Endothelial cell of umbilical vein (primary cell): Measurements from ENCODE around the gene SLC16A2. TPM values are rescaled to one million over a fixed set of nuclear protein-coding genes. Genes with fewer than 3 reads are reported as not detected.

Experiments
- BruUV-seq: library from RNA; stranded (reverse); fragments of 400-500 nt; replicated peaks from 2 replicates; lab custom pipeline; 2021; lab: Mats Ljungman, UMichigan
- CTCF ChIA-PET: fragments of 300-600, 350-600 bp; sonication (Branson Sonifier 250); formaldehyde crosslinking; loops from one replicate; lab custom pipeline; 2021; ENCODE audit warnings: antibody characterized with exemption, inconsistent platforms; lab: Charles Lee
- POLR2A ChIA-PET: fragments of 300-600, 350-600 bp; sonication (Branson Sonifier 250); formaldehyde crosslinking; loops from one replicate; lab custom pipeline; 2021; ENCODE audit warnings: antibody characterized with exemption, inconsistent platforms; lab: Charles Lee
- DNase-seq: peaks from one replicate; pipeline ENCODE4 v3.0.0-alpha.2; 2011; ENCODE audit warnings: low read depth, low spot score
- FAIRE-seq: peaks from 2 replicates; lab custom pipeline; 2011; peaks lifted over from hg19 to GRCh38; lab: Jason Lieb, UNC
- H2AFZ ChIP-seq: 2 replicates; pipeline ENCODE4 v1.6.0; 2012; ENCODE audit warnings: low read depth, low read length, control low read depth, inconsistent platforms
- H3K27ac ChIP-seq: 2 replicates; pipeline ENCODE4 v1.5.1; 2011; ENCODE audit warnings: low read depth, mild to moderate bottlenecking, control low read depth, low read length, moderate library complexity; ENCODE audit not compliant: insufficient read depth
- H3K27me3 ChIP-seq, 2 experiments: 2 replicates each; pipeline versions ENCODE4 v1.6.0 to v1.6.1; 2011; ENCODE audit warnings: low read length in 2 of 2, mixed read lengths in 1 of 2; ENCODE audit not compliant: control insufficient read depth in 2 of 2, insufficient read depth in 2 of 2
- H3K36me3 ChIP-seq, 2 experiments: 2 replicates in 1 of 2; 3 replicates in 1 of 2; pipeline ENCODE4 v1.5.1; 2011; ENCODE audit warnings: low read length in 2 of 2, mild to moderate bottlenecking in 1 of 2, moderate library complexity in 1 of 2; ENCODE audit not compliant: control insufficient read depth in 2 of 2, insufficient read depth in 2 of 2; ENCODE audit errors: extremely low read depth in 1 of 2
- H3K4me1 ChIP-seq: 3 replicates; pipeline ENCODE4 v1.5.1; 2011; ENCODE audit warnings: mild to moderate bottlenecking, low read length; ENCODE audit not compliant: control insufficient read depth, insufficient read depth; ENCODE audit errors: extremely low read depth
- H3K4me2 ChIP-seq: 2 replicates; pipeline ENCODE4 v1.6.1; 2011; ENCODE audit warnings: low read length, control low read depth, mixed read lengths; ENCODE audit not compliant: insufficient read depth
- H3K4me3 ChIP-seq, 3 experiments: fragments of 200-600 bp in 1 of 3; sonication (generic), shearing (Covaris generic) in 1 of 3; replicated peaks in 1 of 3; 2 replicates each; pipeline ENCODE4 v1.5.1; 2011 to 2016; ENCODE audit warnings: control low read depth in 3 of 3, low read length in 3 of 3, mild to moderate bottlenecking in 2 of 3, inconsistent platforms in 1 of 3, low read depth in 1 of 3, moderate library complexity in 1 of 3; ENCODE audit not compliant: insufficient read depth in 1 of 3
- H3K79me2 ChIP-seq: 2 replicates; pipeline ENCODE4 v1.6.0; 2012; ENCODE audit warnings: low read length, inconsistent platforms; ENCODE audit not compliant: control insufficient read depth, insufficient read depth
- H3K9ac ChIP-seq: replicated peaks from 2 replicates; pipeline ENCODE3; 2011; ENCODE audit warnings: low read length, control low read depth; ENCODE audit not compliant: insufficient read depth; ENCODE audit errors: extremely low read depth
- H3K9me1 ChIP-seq: replicated peaks from 3 replicates; pipeline ENCODE4 v1.6.0; 2011; ENCODE audit warnings: mild to moderate bottlenecking, low read length; ENCODE audit not compliant: control insufficient read depth, insufficient read depth; ENCODE audit errors: extremely low read depth
- H3K9me3 ChIP-seq: replicated peaks from 2 replicates; pipeline ENCODE4 v1.5.1; 2012; ENCODE audit warnings: low read length, inconsistent platforms; ENCODE audit not compliant: control insufficient read depth, insufficient read depth
- H4K20me1 ChIP-seq: replicated peaks from 2 replicates; pipeline ENCODE3; 2011; ENCODE audit warnings: mild to moderate bottlenecking, low read length; ENCODE audit not compliant: control insufficient read depth, insufficient read depth; ENCODE audit errors: extremely low read depth
- EZH2 ChIP-seq: IDR thresholded peaks from 2 replicates; pipeline ENCODE4 v1.6.1; 2012; ENCODE audit warnings: borderline replicate concordance, low read depth, mild to moderate bottlenecking, moderate library complexity, low read length, inconsistent platforms; ENCODE audit not compliant: severe bottlenecking
- FOS ChIP-seq: IDR thresholded peaks from 2 replicates; pipeline ENCODE4 v1.6.1; 2011; ENCODE audit warnings: mild to moderate bottlenecking, low read length, moderate library complexity, borderline replicate concordance; ENCODE audit not compliant: insufficient read depth
- GATA2 ChIP-seq: IDR thresholded peaks from 2 replicates; pipeline ENCODE4 v1.7.0; 2011; ENCODE audit warnings: low read depth, mild to moderate bottlenecking, moderate library complexity, mixed read lengths, low read length; ENCODE audit not compliant: insufficient read length, insufficient read depth
- JUN ChIP-seq: IDR thresholded peaks from 2 replicates; pipeline ENCODE4 v1.6.1; 2011; ENCODE audit warnings: borderline replicate concordance, low read depth; ENCODE audit not compliant: insufficient read length, insufficient read depth
- MYC ChIP-seq: IDR thresholded peaks from one replicate; pipeline ENCODE4 v1.6.1; 2011; ENCODE audit warnings: mild to moderate bottlenecking, low read depth, low read length
- POLR2A ChIP-seq: IDR thresholded peaks from 2 replicates; pipeline ENCODE4 v1.6.1; 2012; ENCODE audit warnings: low read depth, mild to moderate bottlenecking, control low read depth, low read length
- POLR2AphosphoS5 ChIP-seq: IDR thresholded peaks from 2 replicates; pipeline ENCODE4 v1.6.1; 2012; ENCODE audit warnings: low read depth, mild to moderate bottlenecking, control low read depth, low read length, moderate library complexity; ENCODE audit not compliant: insufficient read depth
- dilution Hi-C: fragments of 300-500 bp; cut with MboI; formaldehyde crosslinking; loops from one replicate; pipeline ENCODE4 v1.15.0; 2019; ENCODE audit warnings: low sequenced_read_pairs; ENCODE audit not compliant: extremely low pct_ligation_motif_present
- intact Hi-C: fragments of 100-400 bp; cut with micrococcal nuclease; formaldehyde crosslinking; loops from one replicate; pipeline ENCODE4 v1.10.0; 2022
- polyA plus RNA-seq, 4 experiments: library from polyadenylated mRNA; depleted of rRNA in 3 of 4; stranded (reverse) in 3 of 4; unstranded in 1 of 4; fragments of >200 nt; gene quantifications; 2 replicates each; pipeline versions ENCODE4 v1.2.1 to v1.2.3, GENCODE V29; 2011 to 2012; ENCODE audit warnings: missing spikeins in 1 of 4
- total RNA-seq: library from RNA; stranded (reverse); gene quantifications from 2 replicates; pipeline ENCODE4 v1.2.3, GENCODE V29; 2021
- TF ChIP-seq, protein P1 (sequence below), 2 donors: IDR thresholded peaks; 1 replicate in 1 of 2; 2 replicates in 1 of 2; pipeline ENCODE4 v1.5.1; 2011; ENCODE audit warnings: low read length in 2 of 2, mild to moderate bottlenecking in 2 of 2, moderate library complexity in 2 of 2, control low read depth in 1 of 2, inconsistent platforms in 1 of 2, low read depth in 1 of 2; ENCODE audit not compliant: insufficient read depth in 1 of 2; ENCODE audit errors: extremely low read depth in 1 of 2
- TF ChIP-seq, protein P2 (sequence below): IDR thresholded peaks from 2 replicates; pipeline ENCODE4 v1.6.1; 2011; ENCODE audit not compliant: insufficient read depth, insufficient read length

SLC16A2 gene
- total and polyA plus RNA-seq, 2 donors (not counting 3 experiments of a cell fraction or from before 2014, with no cell fraction given) = 3.1 to 3.6 TPM

DNA sequence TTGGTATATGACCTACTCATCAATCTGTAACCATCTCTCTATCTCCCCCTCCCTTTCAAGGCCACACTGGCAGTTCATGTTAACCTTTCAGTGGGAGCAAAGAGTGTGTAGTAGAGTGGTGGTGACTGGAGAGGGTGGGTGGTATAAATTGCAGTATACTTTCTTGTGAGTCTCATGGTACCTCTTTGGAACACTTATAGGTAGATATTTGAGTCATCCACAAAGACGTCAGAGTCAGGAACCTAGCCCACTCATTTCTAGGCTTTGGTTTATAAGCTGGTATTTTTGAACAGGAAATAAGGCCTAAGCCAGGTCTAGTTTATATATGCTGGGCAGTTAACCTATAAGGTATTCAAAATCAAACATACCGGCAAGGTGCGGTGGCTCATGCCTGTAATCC is 156.8 kb downstream of the SLC16A2 start:
- DNase-seq (no peak), FAIRE-seq (no peak)
- no peaks in the 10 kb centered on the region for H3K27me3 ChIP-seq
- H3K36me3 ChIP-seq = no peaks in the 10 kb centered on the region
- H3K9me3 ChIP-seq = no peaks in the 10 kb centered on the region
- H3K4me1 ChIP-seq = no peaks in the 10 kb centered on the region
- CTCF ChIA-PET = no interaction called here
- H3K27ac ChIP-seq = no peak overlapping the region
- no peaks in the 10 kb centered on the region for H3K79me2 ChIP-seq
- no TSS peak for BruUV-seq
- intact Hi-C loops (no loop called here), dilution Hi-C loops (no loop called here)
- POLR2A ChIA-PET = no interaction called here
- no peak overlapping the region for H3K4me3 ChIP-seq
- no peak overlapping the region for H2AFZ ChIP-seq
- no peaks in the 10 kb centered on the region for H3K9me1 ChIP-seq
- H4K20me1 ChIP-seq = no peaks in the 10 kb centered on the region
- no peak overlapping the region for H3K9ac ChIP-seq
- H3K4me2 ChIP-seq = no peak overlapping the region
- TF ChIP-seq FOS (no peak), POLR2A (no peak), GATA2 (no peak), JUN (no peak), POLR2AphosphoS5 (no peak), MYC (no peak), EZH2 (no peak)
- TF ChIP-seq, protein P1, sequence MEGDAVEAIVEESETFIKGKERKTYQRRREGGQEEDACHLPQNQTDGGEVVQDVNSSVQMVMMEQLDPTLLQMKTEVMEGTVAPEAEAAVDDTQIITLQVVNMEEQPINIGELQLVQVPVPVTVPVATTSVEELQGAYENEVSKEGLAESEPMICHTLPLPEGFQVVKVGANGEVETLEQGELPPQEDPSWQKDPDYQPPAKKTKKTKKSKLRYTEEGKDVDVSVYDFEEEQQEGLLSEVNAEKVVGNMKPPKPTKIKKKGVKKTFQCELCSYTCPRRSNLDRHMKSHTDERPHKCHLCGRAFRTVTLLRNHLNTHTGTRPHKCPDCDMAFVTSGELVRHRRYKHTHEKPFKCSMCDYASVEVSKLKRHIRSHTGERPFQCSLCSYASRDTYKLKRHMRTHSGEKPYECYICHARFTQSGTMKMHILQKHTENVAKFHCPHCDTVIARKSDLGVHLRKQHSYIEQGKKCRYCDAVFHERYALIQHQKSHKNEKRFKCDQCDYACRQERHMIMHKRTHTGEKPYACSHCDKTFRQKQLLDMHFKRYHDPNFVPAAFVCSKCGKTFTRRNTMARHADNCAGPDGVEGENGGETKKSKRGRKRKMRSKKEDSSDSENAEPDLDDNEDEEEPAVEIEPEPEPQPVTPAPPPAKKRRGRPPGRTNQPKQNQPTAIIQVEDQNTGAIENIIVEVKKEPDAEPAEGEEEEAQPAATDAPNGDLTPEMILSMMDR (IDR thresholded peaks at IDR 0.05; ENCODE audit: extremely low read depth in 1 of 2, insufficient read depth in 1 of 2, low read depth in 1 of 2, low read length in 2 of 2) = no peak
- TF ChIP-seq, protein P2, sequence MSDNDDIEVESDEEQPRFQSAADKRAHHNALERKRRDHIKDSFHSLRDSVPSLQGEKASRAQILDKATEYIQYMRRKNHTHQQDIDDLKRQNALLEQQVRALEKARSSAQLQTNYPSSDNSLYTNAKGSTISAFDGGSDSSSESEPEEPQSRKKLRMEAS = no peak
